ENCODE data around the gene SYTL1. TPM values are rescaled to one million over a fixed set of nuclear protein-coding genes. Genes with fewer than 3 reads are reported as not detected.
A peak's percentile ranks its signal among the peaks of the same experiment; 100 is the strongest.

The SYTL1 gene
- total RNA-seq, 1 experiment from 2014 or later, result 44.0 TPM

- in situ Hi-C loops (cut with HindIII; ENCODE audit: low sequenced_read_pairs), result no loop called here
- DNase-seq (ENCODE audit: low spot score), result peak; percentile 88
These were observed 53.8 kb downstream of the SYTL1 start for GRCh38 chr1:27395441-27396195.

- DNase-seq (ENCODE audit: low spot score), result no peak
- in situ Hi-C loops (cut with HindIII; ENCODE audit: low sequenced_read_pairs), result no loop called here
These were observed 55.3 kb downstream of the SYTL1 start for GRCh38 chr1:27397110-27397509.

- in situ Hi-C loops (cut with HindIII; ENCODE audit: low sequenced_read_pairs), result no loop called here
- no peak for DNase-seq (ENCODE audit: low spot score)
These were observed 55.9 kb downstream of the SYTL1 start for GRCh38 chr1:27397749-27398148.

- DNase-seq (ENCODE audit: low spot score), result no peak
- in situ Hi-C loops (cut with HindIII; ENCODE audit: low sequenced_read_pairs), result no loop called here
These were observed 56.8 kb downstream of the SYTL1 start for GRCh38 chr1:27398405-27399149.

- no peak for DNase-seq (ENCODE audit: low spot score)
- in situ Hi-C loops (cut with HindIII; ENCODE audit: low sequenced_read_pairs), result loop anchor here (25.0 kb wide), 1 partner anchor 188 kb away; no protein-coding TSS in a partner anchor
These were observed 57.6 kb downstream of the SYTL1 start for GRCh38 chr1:27399251-27400025.

- in situ Hi-C loops (cut with HindIII; ENCODE audit: low sequenced_read_pairs), result loop anchor here (25.0 kb wide), 1 partner anchor 187 kb away; no protein-coding TSS in a partner anchor
- DNase-seq (ENCODE audit: low spot score), result no peak
These were observed 58.5 kb downstream of the SYTL1 start for GRCh38 chr1:27400082-27400962.

- DNase-seq (ENCODE audit: low spot score), result no peak
- in situ Hi-C loops (cut with HindIII; ENCODE audit: low sequenced_read_pairs), result loop anchor here (25.0 kb wide), 1 partner anchor 186 kb away; no protein-coding TSS in a partner anchor
These were observed 59.1 kb downstream of the SYTL1 start for GRCh38 chr1:27400963-27401341.

- DNase-seq (ENCODE audit: low spot score), result peak; percentile 44
- in situ Hi-C loops (cut with HindIII; ENCODE audit: low sequenced_read_pairs), result loop anchor here (25.0 kb wide), 1 partner anchor 185 kb away; no protein-coding TSS in a partner anchor
These were observed 60.5 kb downstream of the SYTL1 start for GRCh38 chr1:27402349-27402754.

GRCh38 chr1:27403065-27403726 is 61.4 kb downstream of the SYTL1 start:
- in situ Hi-C loops (cut with HindIII; ENCODE audit: low sequenced_read_pairs), result loop anchor here (25.0 kb wide), 1 partner anchor 184 kb away; no protein-coding TSS in a partner anchor
- no peak for DNase-seq (ENCODE audit: low spot score)

Other genes with a start within 250 kb of the SYTL1 start
- gene SLC9A1, start 186.9 kb upstream of the SYTL1 start, total RNA-seq (2014; rRNA removed; shearing (Covaris generic)), result 1.4 and 4.2 TPM in 2 replicates
- gene WDTC1, start 107.4 kb upstream of the SYTL1 start, total RNA-seq (2014; rRNA removed; shearing (Covaris generic)), result 13.2 and 15.8 TPM in 2 replicates
- gene TMEM222, start 19.9 kb upstream of the SYTL1 start, total RNA-seq (2014; rRNA removed; shearing (Covaris generic)), result 38.2 and 49.1 TPM in 2 replicates
- 10.0 and 17.3 TPM in 2 replicates for gene MAP3K6, start 24.9 kb downstream of the SYTL1 start, total RNA-seq (2014; rRNA removed; shearing (Covaris generic))
- gene FCN3, start 32.8 kb downstream of the SYTL1 start, total RNA-seq (2014; rRNA removed; shearing (Covaris generic)), result not detected in 2 replicates
- gene CD164L2, start 41.3 kb downstream of the SYTL1 start, total RNA-seq (2014; rRNA removed; shearing (Covaris generic)), result not detected in 2 replicates
- gene GPR3, start 50.6 kb downstream of the SYTL1 start, total RNA-seq (2014; rRNA removed; shearing (Covaris generic)), result 2.4 and 6.9 TPM in 2 replicates
- 10.4 and 14.2 TPM in 2 replicates for gene WASF2, start 148.1 kb downstream of the SYTL1 start, total RNA-seq (2014; rRNA removed; shearing (Covaris generic))

Measured in G401 (cell line).